HEK293 (cell line): ENCODE results near the gene IFITM1.
"Not testable (repeated sequence)": the region's sequence is repeated elsewhere in the genome, so short reads cannot be mapped to it uniquely, and the experiment has no call there.

Experiments used
- CTCF ChIA-PET: fragments of 350-600 bp; formaldehyde crosslinking; extraction: SDS; loops from one replicate; lab custom pipeline; 2021; ENCODE audit warnings: antibody characterized with exemption; lab: Yijun Ruan, JAX
- POLR2A ChIA-PET: fragments of 300-600 bp; formaldehyde crosslinking; extraction: SDS; loops from one replicate; lab custom pipeline; 2020; ENCODE audit warnings: antibody characterized with exemption, inconsistent platforms; lab: Yijun Ruan, JAX
- H3K27ac ChIP-seq: fragments of 200-500 bp; sonication (Bioruptor generic); 2 replicates; pipeline ENCODE4 v1.5.1; 2014; ENCODE audit warnings: low read depth, low read length, control low read depth, inconsistent platforms; ENCODE audit errors: extremely low read depth
- H3K36me3 ChIP-seq, 2 experiments: fragments of 200-500 bp in 1 of 2; sonication (Bioruptor generic) in 1 of 2; 1 replicate in 1 of 2; 2 replicates in 1 of 2; pipeline ENCODE4 v1.5.1; 2014 to 2017; ENCODE audit warnings: inconsistent platforms in 2 of 2, low read length in 2 of 2; ENCODE audit not compliant: control insufficient read depth in 2 of 2, insufficient read depth in 1 of 2
- H3K4me1 ChIP-seq: fragments of 200-500 bp; sonication (Bioruptor generic); 2 replicates; pipeline ENCODE4 v1.5.1; 2014; ENCODE audit warnings: mild to moderate bottlenecking, low read length, inconsistent platforms; ENCODE audit not compliant: control insufficient read depth, insufficient read depth
- H3K4me3 ChIP-seq: 2 replicates; pipeline ENCODE4 v1.5.1; 2011; ENCODE audit warnings: low read depth, mild to moderate bottlenecking, control low read depth, low read length, moderate library complexity
- H3K9me3 ChIP-seq: fragments of 200-500 bp; sonication (Bioruptor generic); 2 replicates; pipeline ENCODE4 v1.5.1; 2014; ENCODE audit warnings: low read depth, low read length, inconsistent platforms; ENCODE audit not compliant: control insufficient read depth, insufficient read depth
- ATF2 ChIP-seq: fragments of 450-650 bp; formaldehyde crosslinking; IDR thresholded peaks from 2 replicates; pipeline ENCODE4 v1.5.1; 2016; ENCODE audit warnings: missing biosample characterization, missing genetic modification characterization, low read depth
- GFI1B ChIP-seq: fragments of 450-650 bp; formaldehyde crosslinking; IDR thresholded peaks from 2 replicates; pipeline ENCODE4 v1.5.1; 2016; ENCODE audit warnings: missing biosample characterization, missing genetic modification characterization
- OVOL3 ChIP-seq: fragments of 450-650 bp; formaldehyde crosslinking; IDR thresholded peaks from 2 replicates; pipeline ENCODE4 v1.5.1; 2016; ENCODE audit warnings: missing biosample characterization, missing genetic modification characterization
- SP3 ChIP-seq: fragments of 450-650 bp; formaldehyde crosslinking; IDR thresholded peaks from 2 replicates; pipeline ENCODE4 v1.5.1; 2016; ENCODE audit warnings: missing biosample characterization, missing genetic modification characterization
- ZBTB8A ChIP-seq: fragments of 450-650 bp; formaldehyde crosslinking; IDR thresholded peaks from 2 replicates; pipeline ENCODE4 v1.5.1; 2016; ENCODE audit warnings: missing biosample characterization, missing genetic modification characterization
- ZNF529 ChIP-seq: fragments of 450-650 bp; formaldehyde crosslinking; IDR thresholded peaks from 2 replicates; pipeline ENCODE4 v1.5.1; 2017; ENCODE audit warnings: missing genetic modification characterization, missing biosample characterization; ENCODE audit not compliant: insufficient replicate concordance
- ZNF624 ChIP-seq: fragments of 450-650 bp; formaldehyde crosslinking; IDR thresholded peaks from 2 replicates; pipeline ENCODE4 v1.5.1; 2017; ENCODE audit warnings: missing biosample characterization, missing genetic modification characterization
- ZNF704 ChIP-seq: fragments of 450-650 bp; formaldehyde crosslinking; IDR thresholded peaks from 2 replicates; pipeline ENCODE4 v1.5.1; 2016; ENCODE audit warnings: missing biosample characterization, missing genetic modification characterization
- ZNF792 ChIP-seq: fragments of 450-650 bp; formaldehyde crosslinking; IDR thresholded peaks from 2 replicates; pipeline ENCODE4 v1.5.1; 2016; ENCODE audit warnings: missing biosample characterization, missing genetic modification characterization
- TF ChIP-seq, protein P1 (sequence below): fragments of 450-650 bp; formaldehyde crosslinking; IDR thresholded peaks from 2 replicates; pipeline ENCODE4 v1.5.1; 2016; ENCODE audit warnings: missing biosample characterization, missing genetic modification characterization
- TF ChIP-seq, protein P2 (sequence below): fragments of 450-650 bp; formaldehyde crosslinking; IDR thresholded peaks from 2 replicates; pipeline ENCODE4 v1.5.1; 2016; ENCODE audit warnings: missing biosample characterization, missing genetic modification characterization

The IFITM1 gene

DNA sequence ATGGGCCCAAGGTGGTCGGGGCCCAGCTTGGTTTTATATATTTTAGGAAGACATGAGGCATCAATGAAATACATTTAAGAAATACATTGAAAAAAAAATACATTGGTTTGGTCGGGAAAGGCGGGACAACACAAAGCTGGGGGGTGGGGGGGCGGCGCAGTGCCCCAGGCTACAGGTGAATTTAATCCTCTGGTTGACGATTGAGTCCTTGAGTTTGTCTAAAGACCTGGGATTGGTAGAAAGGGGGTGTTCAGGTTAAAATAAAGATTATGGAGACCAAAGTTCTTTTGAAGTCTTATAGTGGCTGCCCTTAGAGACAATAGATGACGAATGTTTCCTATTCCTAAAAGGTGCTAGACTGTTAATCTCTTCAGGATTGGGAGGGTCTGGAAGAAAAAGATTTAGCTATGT is 3.1 kb downstream of the IFITM1 start:
- no peaks in the 10 kb centered on the region for H3K4me1 ChIP-seq
- CTCF ChIA-PET: interaction anchor here (0.9 to 1.7 kb wide), 5 partner anchors 8 to 46 kb away, joined by 3 to 11 read pairs (median 4); partner anchors contain the start of gene IFITM2
- no peaks in the 10 kb centered on the region for H3K9me3 ChIP-seq
- TF ChIP-seq GFI1B (no peak), ZBTB8A (tag by site-specific recombination) (no peak), ZNF624 (tag by site-specific recombination) (no peak), SP3 (tag by site-specific recombination) (no peak), ZNF704 (tag by site-specific recombination) (no peak), ZNF529 (tag by site-specific recombination) (no peak), ZNF792 (tag by site-specific recombination) (no peak), ATF2 (tag by site-specific recombination) (no peak), OVOL3 (tag by site-specific recombination) (no peak)
- TF ChIP-seq, protein P1, sequence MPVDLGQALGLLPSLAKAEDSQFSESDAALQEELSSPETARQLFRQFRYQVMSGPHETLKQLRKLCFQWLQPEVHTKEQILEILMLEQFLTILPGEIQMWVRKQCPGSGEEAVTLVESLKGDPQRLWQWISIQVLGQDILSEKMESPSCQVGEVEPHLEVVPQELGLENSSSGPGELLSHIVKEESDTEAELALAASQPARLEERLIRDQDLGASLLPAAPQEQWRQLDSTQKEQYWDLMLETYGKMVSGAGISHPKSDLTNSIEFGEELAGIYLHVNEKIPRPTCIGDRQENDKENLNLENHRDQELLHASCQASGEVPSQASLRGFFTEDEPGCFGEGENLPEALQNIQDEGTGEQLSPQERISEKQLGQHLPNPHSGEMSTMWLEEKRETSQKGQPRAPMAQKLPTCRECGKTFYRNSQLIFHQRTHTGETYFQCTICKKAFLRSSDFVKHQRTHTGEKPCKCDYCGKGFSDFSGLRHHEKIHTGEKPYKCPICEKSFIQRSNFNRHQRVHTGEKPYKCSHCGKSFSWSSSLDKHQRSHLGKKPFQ (tag by site-specific recombination): no peak
- TF ChIP-seq, protein P2, sequence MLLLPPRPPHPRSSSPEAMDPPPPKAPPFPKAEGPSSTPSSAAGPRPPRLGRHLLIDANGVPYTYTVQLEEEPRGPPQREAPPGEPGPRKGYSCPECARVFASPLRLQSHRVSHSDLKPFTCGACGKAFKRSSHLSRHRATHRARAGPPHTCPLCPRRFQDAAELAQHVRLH (tag by site-specific recombination): no peak
- TF ChIP-seq, all 188 proteins: peak for 0
- Histone ChIP-seq H3K27ac (no peak overlapping the region), H3K36me3 (no peaks in the 10 kb centered on the region), H3K4me3 (no peak overlapping the region)
- POLR2A ChIA-PET: no interaction called here

GRCh38 chr11:317668-318404 is 4.0 kb downstream of the IFITM1 start:
- H3K4me1 ChIP-seq, H3K9me3 ChIP-seq, H3K36me3 ChIP-seq, POLR2A ChIA-PET, H3K27ac ChIP-seq, H3K4me3 ChIP-seq: not testable (repeated sequence)
- CTCF ChIA-PET: interaction anchor here (0.6 to 1.7 kb wide), 9 partner anchors 9 to 67 kb away, joined by 3 to 11 read pairs (median 3); partner anchors contain the start of gene IFITM2

GRCh38 chr11:318405-319120 is 4.7 kb downstream of the IFITM1 start:
- CTCF ChIA-PET: interaction anchor here (1.0 to 1.7 kb wide), 3 partner anchors 12 to 67 kb away, joined by 3 to 11 read pairs (median 4); partner anchors contain the start of gene IFITM2
- H3K36me3 ChIP-seq, H3K4me1 ChIP-seq, H3K27ac ChIP-seq, H3K9me3 ChIP-seq, POLR2A ChIA-PET: not testable (repeated sequence)
- peak overlapping the region; percentile 27 for H3K4me3 ChIP-seq
